Stimulated activated CD4-positive, alpha-beta T cell treated with anti-CD3 and anti-CD28 coated beads, Interleukin-1b, Interleukin-23, amount 100 ng/mL, for 1 hour (primary cell): ENCODE data around the gene PRR7.
"Not testable (repeated sequence)": the region's sequence is repeated elsewhere in the genome, so short reads cannot be mapped to it uniquely, and the experiment has no call there.

ENCODE experiments used
- DNase-seq, 2 donors: peaks; one replicate each; pipeline ENCODE4 v3.0.0-alpha.2; 2020; ENCODE audit warnings: low read depth in 2 of 2

The PRR7 gene

GRCh38 chr5:177483994-177484901 lies 37.6 kb downstream of the PRR7 start:
- no peak for DNase-seq

DNA sequence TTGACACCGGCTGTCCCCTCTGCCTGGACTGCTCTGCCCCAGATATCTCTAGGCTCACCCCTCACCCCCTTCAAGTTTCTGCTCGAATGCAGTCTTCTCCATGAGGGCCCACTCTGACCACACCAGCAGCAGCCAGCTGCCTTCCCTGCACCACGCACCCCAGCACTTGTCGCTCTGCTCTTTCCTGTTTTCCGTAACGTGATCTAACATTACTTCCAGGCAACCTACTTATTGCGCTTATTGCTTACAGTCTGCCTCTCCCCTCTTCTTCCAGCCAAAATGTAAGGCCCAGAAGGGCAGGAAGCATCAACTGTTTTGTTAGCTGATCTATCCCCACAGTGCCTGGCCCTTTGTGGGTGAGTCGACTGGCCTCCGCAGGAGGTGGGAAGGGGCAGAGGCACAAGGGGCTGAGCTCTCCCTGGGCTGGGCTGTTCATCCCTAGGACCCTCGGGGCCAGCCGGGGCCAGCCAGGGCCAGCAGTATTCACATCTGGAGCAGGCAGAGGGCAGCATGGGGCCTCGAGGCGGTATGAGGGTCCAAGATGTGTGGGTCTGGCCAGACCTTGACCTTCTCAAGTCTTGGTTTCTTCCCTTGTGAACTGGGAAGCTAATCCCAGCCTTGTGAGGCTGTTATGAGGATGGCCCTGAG lies 38.4 kb downstream of the PRR7 start:
- no peak for DNase-seq

DNA sequence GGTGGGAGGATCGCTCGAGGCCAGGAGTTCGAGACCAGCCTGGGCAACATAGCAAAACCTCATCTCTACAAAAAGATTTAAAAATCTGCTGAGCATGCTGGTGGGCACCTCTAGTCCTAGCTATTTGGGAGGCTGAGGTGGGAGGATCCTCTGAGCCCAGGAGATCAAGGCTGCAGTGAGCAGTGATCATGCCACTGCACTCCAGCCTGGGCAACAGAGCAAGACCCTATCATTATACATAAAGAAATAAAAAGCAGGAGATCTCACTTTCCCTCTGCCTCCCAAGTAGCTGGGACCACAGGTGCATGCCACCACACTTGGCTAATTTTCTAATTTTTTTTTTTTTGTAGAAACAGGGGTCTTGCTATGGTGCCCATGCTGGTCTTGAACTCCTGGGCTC lies 39.1 kb downstream of the PRR7 start:
- DNase-seq = not testable (repeated sequence)

DNA sequence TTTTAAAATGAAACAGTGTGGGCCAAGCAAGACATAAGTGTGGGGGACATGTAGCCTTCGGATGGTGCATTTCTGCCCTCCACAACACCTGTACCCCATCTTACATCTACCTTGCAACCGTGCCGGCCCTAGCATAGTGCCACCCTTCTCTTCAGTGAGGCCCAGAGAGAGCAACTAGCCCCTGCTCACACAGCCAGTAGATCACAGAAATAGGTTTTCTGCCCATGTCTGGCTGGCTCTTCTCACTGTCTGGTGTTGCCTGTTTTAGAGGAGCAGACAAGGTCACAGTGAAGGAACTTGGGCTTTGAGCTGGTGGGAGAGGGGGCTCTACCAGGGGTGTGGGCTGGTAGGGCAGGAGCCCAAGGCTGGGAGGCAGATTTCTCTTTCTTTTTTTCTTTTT lies 39.6 kb downstream of the PRR7 start:
- DNase-seq = no peak

- DNase-seq = no peak
Measured at GRCh38 chr5:177487144-177487543, 40.5 kb downstream of the PRR7 start.

DNA sequence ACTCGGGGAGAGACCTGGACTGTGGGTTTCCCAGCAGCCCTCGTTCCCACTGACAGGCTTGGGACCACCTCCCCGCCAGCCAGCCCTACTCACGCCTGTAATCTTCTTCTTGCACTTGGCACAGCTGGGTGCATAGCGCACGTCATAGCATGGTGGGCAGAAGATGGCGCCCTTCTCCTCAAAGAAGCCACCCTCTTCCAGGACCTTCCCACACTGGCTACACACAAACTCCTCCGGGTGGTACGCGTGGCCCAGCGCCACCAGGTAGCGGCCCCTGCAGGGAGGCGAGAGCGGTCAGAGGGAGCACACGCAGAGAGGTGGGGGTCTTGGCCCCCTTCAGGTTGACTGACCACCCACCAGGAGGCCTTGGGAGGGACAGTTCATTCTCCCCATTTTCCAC lies 41.4 kb downstream of the PRR7 start:
- no peak for DNase-seq

- no peak for DNase-seq
Measured at GRCh38 chr5:177489119-177489716, 42.6 kb downstream of the PRR7 start.

DNA sequence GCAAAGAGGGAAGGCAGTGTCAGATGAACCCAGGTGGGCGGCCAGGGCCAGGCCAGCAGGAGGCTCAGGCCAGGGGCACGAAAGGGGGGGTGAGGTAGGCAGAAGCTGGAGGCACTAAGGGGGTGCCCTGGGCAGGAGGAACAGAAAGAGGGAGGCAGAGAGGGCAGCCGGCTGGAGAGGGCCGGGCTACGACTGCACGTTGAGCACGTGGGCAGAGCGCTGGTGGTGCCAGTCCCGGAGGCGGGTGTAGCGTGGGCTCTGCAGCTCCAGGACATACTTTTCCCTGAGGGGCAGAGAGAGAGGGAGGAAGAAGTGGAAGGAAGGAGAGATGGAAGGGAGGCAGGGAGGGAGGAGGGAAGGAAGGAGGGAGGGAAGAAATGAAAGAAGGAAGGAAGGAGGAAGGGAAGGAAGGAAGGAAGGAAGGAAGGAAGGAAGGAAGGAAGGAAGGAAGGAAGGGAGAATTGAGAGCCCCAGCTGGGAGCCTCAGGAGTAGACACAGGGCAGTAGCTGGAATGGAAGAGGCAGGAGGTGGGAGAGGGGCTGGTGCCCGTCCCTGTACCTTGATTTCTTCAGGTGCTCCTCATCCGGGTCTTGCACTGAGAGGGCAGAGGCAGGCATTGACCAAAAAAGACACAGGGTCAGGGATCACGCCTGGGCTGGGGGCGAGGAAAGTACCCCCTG lies 43.8 kb downstream of the PRR7 start:
- no peak for DNase-seq

GRCh38 chr5:177490992-177491391 lies 44.4 kb downstream of the PRR7 start:
- DNase-seq = no peak

GRCh38 chr5:177491429-177491945 lies 44.9 kb downstream of the PRR7 start:
- no peak for DNase-seq

GRCh38 chr5:177491983-177492746 lies 45.6 kb downstream of the PRR7 start:
- DNase-seq = no peak

GRCh38 chr5:177492841-177493240 lies 46.2 kb downstream of the PRR7 start:
- DNase-seq = no peak

GRCh38 chr5:177493795-177494345 lies 47.3 kb downstream of the PRR7 start:
- DNase-seq = no peak

- no peak for DNase-seq
Measured at GRCh38 chr5:177494346-177495195, 48.0 kb downstream of the PRR7 start.

DNA sequence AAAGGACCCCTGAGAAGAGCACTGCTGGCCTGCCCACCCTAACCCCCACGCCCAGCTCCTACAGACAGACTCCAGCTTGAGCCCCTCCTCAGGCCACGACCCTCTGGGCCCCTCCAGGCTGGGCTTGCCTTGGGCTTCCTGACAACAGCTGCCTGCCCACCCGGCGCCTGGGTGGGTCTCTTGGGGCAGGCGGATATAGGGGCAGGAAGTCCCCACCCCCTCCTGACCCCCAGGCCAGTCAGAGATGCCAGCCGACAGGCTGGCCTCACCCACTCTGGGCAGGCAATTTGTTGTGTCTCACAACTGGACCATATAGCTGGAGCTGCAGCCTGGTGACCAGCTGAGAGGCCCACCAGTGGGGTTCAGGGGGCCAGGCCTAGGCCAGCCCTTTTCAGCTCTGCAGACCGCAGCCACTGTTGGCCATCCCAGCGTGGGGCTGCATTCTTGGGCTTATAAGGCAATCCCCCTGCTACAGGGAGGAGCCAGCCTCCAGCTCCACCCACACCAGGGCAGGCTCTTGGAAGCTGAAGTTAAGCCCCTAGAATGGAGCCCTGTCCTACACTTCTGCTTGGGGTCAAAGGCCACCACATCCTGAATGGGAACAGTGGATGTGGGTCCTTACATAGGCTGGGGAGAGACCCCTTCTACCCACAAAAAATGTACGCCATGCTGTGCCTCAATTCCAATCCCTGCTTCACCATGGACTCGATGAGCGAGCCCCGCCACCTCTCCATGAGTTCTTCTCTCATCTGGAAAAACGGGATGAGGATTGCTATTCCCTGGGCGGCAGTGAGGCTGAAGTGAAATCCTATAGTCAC lies 48.8 kb downstream of the PRR7 start:
- no peak for DNase-seq

GRCh38 chr5:177496070-177496726 lies 49.6 kb downstream of the PRR7 start:
- DNase-seq = no peak

DNA sequence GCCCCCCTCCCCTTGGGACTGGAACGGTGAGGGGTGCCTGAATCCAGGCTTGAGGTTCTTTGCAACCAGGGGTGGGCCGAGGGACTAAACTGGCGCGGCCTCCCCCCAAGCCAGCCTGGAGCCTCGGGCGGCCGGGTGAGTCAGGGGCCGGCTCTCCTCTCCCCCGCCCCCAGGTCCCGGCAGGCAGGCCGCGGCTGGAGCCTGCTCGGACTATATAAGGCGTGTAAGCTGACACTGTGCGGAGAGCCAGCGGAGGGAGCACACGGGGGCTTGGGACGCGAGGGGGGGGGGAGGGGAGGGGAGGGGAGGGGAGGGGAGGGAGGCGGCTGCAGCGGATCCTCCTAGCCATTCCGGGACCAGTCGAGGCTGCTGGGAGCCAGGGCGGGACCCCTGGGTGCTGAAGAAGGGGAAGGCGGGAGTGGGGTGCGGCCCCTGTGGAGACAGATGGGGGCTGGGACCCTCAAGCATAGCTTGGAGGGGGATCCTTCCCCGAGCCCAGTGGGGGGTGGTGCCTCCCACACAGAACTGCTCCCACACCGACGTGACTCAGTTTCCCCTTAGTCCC lies 50.2 kb downstream of the PRR7 start:
- no peak for DNase-seq
